Measurements from ENCODE around the gene PFKFB2.

- no peak for TF ChIP-seq CTCF (conservative IDR thresholded peaks at IDR 0.05)
- no peak for TF ChIP-seq EZH2 (IDR thresholded peaks at IDR 0.05; ENCODE audit: low read depth)
These were observed 21.1 kb downstream of the PFKFB2 start for GRCh38 chr1:207073906-207074820.
